ENCODE data around the gene SIL1. TPM values are rescaled to one million over a fixed set of nuclear protein-coding genes. Genes with fewer than 3 reads are reported as not detected.

SIL1 gene
- total and polyA plus RNA-seq, 9 of the 15 experiments (the other 6 are each of a cell fraction or from before 2014, with no cell fraction given) = 1.3 to 30.5 (median 18.1) TPM

GRCh38 chr5:138942861-138943260 is 255.3 kb downstream of the SIL1 start (continued):
- TF ChIP-seq MEF2D (tag; conservative IDR thresholded peaks at IDR 0.05; ENCODE audit: low read depth) (no peak), NCOA6 (IDR thresholded peaks at IDR 0.05) (no peak), CHAMP1 (IDR thresholded peaks at IDR 0.05) (no peak)

GRCh38 chr5:138942066-138942465 is 256.1 kb downstream of the SIL1 start:
- POLR2A ChIA-PET = interaction anchor here (1.1 kb wide), 1 partner anchor 14 kb away, joined by 3 read pairs; no protein-coding TSS in a partner anchor
- no peak overlapping the region for H3K4me3 ChIP-seq

More at GRCh38 chr5:138942066-138942465, 256.1 kb downstream of the SIL1 start:
- no peaks in the 10 kb centered on the region for H3K9me3 ChIP-seq (replicated peaks; ENCODE audit: control insufficient read depth, insufficient read depth, low read depth, low read length)
- H3K4me2 ChIP-seq (ENCODE audit: insufficient read depth, low read length) = no peak overlapping the region
- peaks cover 2% of the 10 kb centered on the region for H3K9me1 ChIP-seq (ENCODE audit: control insufficient read depth, insufficient read depth, low read length)
- intact Hi-C loops (cut with micrococcal nuclease) (no loop called here), in situ Hi-C loops (cut with MboI) (no loop called here)
- no peak overlapping the region for H2AFZ ChIP-seq (ENCODE audit: low read depth, low read length)
- no TSS peak for BruUV-seq (replicated peaks)
- no peak overlapping the region for H3K27ac ChIP-seq (ENCODE audit: extremely low read depth, low read depth, low read length)
- DNase-seq (ENCODE audit: extremely low read depth in 1 of 4, low spot score in 3 of 4) (no peak), ATAC-seq (no peak), FAIRE-seq (no peak)
- peaks cover 4% of the 10 kb centered on the region; the same call in 1 of the 3 replicates for H3K36me3 ChIP-seq (ENCODE audit: control insufficient read depth, insufficient read depth, low read length)
- WGBS (ENCODE audit: insufficient coverage, low coverage, missing lambda C conversion rate) = 68% methylated on average over 2 of the region's 2 CpGs
- H4K20me1 ChIP-seq (replicated peaks; ENCODE audit: control insufficient read depth, insufficient read depth, low read length) = 0 out of 2 replicates have a peak, but pooled peaks cover 7% of the 10 kb centered on the region
- H3K4me1 ChIP-seq (replicated peaks in 1 of 2; ENCODE audit: control insufficient read depth in 2 of 2, insufficient read depth in 2 of 2, low read length in 2 of 2) = peaks cover 0 to 13% of the 10 kb centered on the region in 2 experiments; a peak in 1 of 5 replicates
- H3K9ac ChIP-seq (ENCODE audit: insufficient read depth in 1 of 2, low read depth in 2 of 2, low read length in 2 of 2) = no peak overlapping the region
- CTCF ChIA-PET (ENCODE audit: low intra/inter-chr PET ratio) = no interaction called here
- 0 out of 2 replicates have a peak, but pooled peaks have one; percentile 1 for TF ChIP-seq SPI1 (IDR thresholded peaks at IDR 0.05; ENCODE audit: borderline replicate concordance, low read depth, low read length)
- TF ChIP-seq KLF16 (IDR thresholded peaks at IDR 0.05) = no peak
- no peaks in the 10 kb centered on the region for H3K79me2 ChIP-seq (ENCODE audit: control insufficient read depth, insufficient read depth, low read length)
- no peaks in the 10 kb centered on the region for H3K27me3 ChIP-seq (ENCODE audit: control insufficient read depth in 2 of 2, insufficient read depth in 2 of 2, low read length in 2 of 2)
